ENCODE data around the gene OR5H14. TPM values are rescaled to one million over a fixed set of nuclear protein-coding genes. Genes with fewer than 3 reads are reported as not detected.
"Not testable (repeated sequence)": the region's sequence is repeated elsewhere in the genome, so short reads cannot be mapped to it uniquely, and the experiment has no call there.

Gene OR5H14
- total and polyA plus RNA-seq, 2 donors from 2014 or later, result not detected

GRCh38 chr3:98115717-98116116, 31.6 kb upstream of the OR5H14 start:
- H3K27ac ChIP-seq (ENCODE audit: low read depth in 2 of 2, low read length in 2 of 2), result no peak overlapping the region
- no peaks in the 10 kb centered on the region for H3K4me1 ChIP-seq (ENCODE audit: control insufficient read depth in 2 of 3, insufficient read depth in 2 of 3, low read depth in 1 of 3, low read length in 3 of 3)
- FAIRE-seq, result no peak
- H3K4me3 ChIP-seq (ENCODE audit: low read length in 3 of 3), result no peak overlapping the region
- no peak overlapping the region for H3K9ac ChIP-seq (ENCODE audit: low read length in 3 of 3)
- no peak for DNase-seq
- intact Hi-C loops (cut with DNase I), result no loop called here
- no peak for TF ChIP-seq CTCF (IDR thresholded peaks at IDR 0.05; ENCODE audit: borderline replicate concordance, extremely low read depth, insufficient read depth)
- no peaks in the 10 kb centered on the region for H3K27me3 ChIP-seq (ENCODE audit: control insufficient read depth, insufficient read depth, low read length)
- no peaks in the 10 kb centered on the region for H3K36me3 ChIP-seq (ENCODE audit: control insufficient read depth in 2 of 3, insufficient read depth in 3 of 3, low read length in 3 of 3)
- H3K9me3 ChIP-seq (ENCODE audit: control insufficient read depth in 2 of 3, insufficient read depth in 1 of 3, low read length in 3 of 3), result peaks cover 0 to 19% (median 0%) of the 10 kb centered on the region in 3 donors

GRCh38 chr3:98130421-98130820, 16.9 kb upstream of the OR5H14 start, which contains the start of gene OR5H1:
Gene OR5H1 (plus strand): TSS chr3:98130721. CDS start chr3:98132698, 1,977 bp downstream.
- no peak for DNase-seq
- Histone ChIP-seq H3K4me1 (ENCODE audit: control insufficient read depth in 2 of 3, insufficient read depth in 2 of 3, low read depth in 1 of 3, low read length in 3 of 3) (no peaks in the 10 kb centered on the region), H3K27ac (ENCODE audit: low read depth in 2 of 2, low read length in 2 of 2) (no peak within 1 kb of the TSS), H3K9ac (ENCODE audit: low read length in 3 of 3) (no peak within 1 kb of the TSS), H3K27me3 (ENCODE audit: control insufficient read depth, insufficient read depth, low read length) (no peaks in the 10 kb centered on the region), H3K4me3 (ENCODE audit: low read length in 3 of 3) (no peak within 1 kb of the TSS), H3K36me3 (ENCODE audit: control insufficient read depth in 2 of 3, insufficient read depth in 3 of 3, low read length in 3 of 3) (no peaks in the 10 kb centered on the region), H3K9me3 (ENCODE audit: control insufficient read depth in 2 of 3, insufficient read depth in 1 of 3, low read length in 3 of 3) (no peaks in the 10 kb centered on the region)
- no peak for TF ChIP-seq CTCF (IDR thresholded peaks at IDR 0.05; ENCODE audit: borderline replicate concordance, extremely low read depth, insufficient read depth)
- FAIRE-seq, result no peak
- intact Hi-C loops (cut with DNase I), result no loop called here

- H3K4me1 ChIP-seq (ENCODE audit: control insufficient read depth in 2 of 3, insufficient read depth in 2 of 3, low read depth in 1 of 3, low read length in 3 of 3), result no peaks in the 10 kb centered on the region
- H3K9ac ChIP-seq (ENCODE audit: low read length in 3 of 3), result no peak overlapping the region
- intact Hi-C loops (cut with DNase I), result no loop called here
- no peak for FAIRE-seq
- H3K9me3 ChIP-seq (ENCODE audit: control insufficient read depth in 2 of 3, insufficient read depth in 1 of 3, low read length in 3 of 3), result no peaks in the 10 kb centered on the region
- no peaks in the 10 kb centered on the region for H3K36me3 ChIP-seq (ENCODE audit: control insufficient read depth in 2 of 3, insufficient read depth in 3 of 3, low read length in 3 of 3)
- no peaks in the 10 kb centered on the region for H3K27me3 ChIP-seq (ENCODE audit: control insufficient read depth, insufficient read depth, low read length)
- TF ChIP-seq CTCF (IDR thresholded peaks at IDR 0.05; ENCODE audit: borderline replicate concordance, extremely low read depth, insufficient read depth), result no peak
- no peak for DNase-seq
- no peak overlapping the region for H3K27ac ChIP-seq (ENCODE audit: low read depth in 2 of 2, low read length in 2 of 2)
- H3K4me3 ChIP-seq (ENCODE audit: low read length in 3 of 3), result no peak overlapping the region
These were observed 10.6 kb upstream of the OR5H14 start for GRCh38 chr3:98136631-98137030.

GRCh38 chr3:98137826-98138557, 9.3 kb upstream of the OR5H14 start:
- H3K4me1 ChIP-seq (ENCODE audit: control insufficient read depth in 2 of 3, insufficient read depth in 2 of 3, low read depth in 1 of 3, low read length in 3 of 3); H3K9me3 ChIP-seq (ENCODE audit: control insufficient read depth in 2 of 3, insufficient read depth in 1 of 3, low read length in 3 of 3); H3K4me3 ChIP-seq (ENCODE audit: low read length in 3 of 3); FAIRE-seq; H3K9ac ChIP-seq (ENCODE audit: low read length in 3 of 3); H3K27ac ChIP-seq (ENCODE audit: low read depth in 2 of 2, low read length in 2 of 2); DNase-seq; H3K36me3 ChIP-seq (ENCODE audit: control insufficient read depth in 2 of 3, insufficient read depth in 3 of 3, low read length in 3 of 3); intact Hi-C loops (cut with DNase I); H3K27me3 ChIP-seq (ENCODE audit: control insufficient read depth, insufficient read depth, low read length): not testable (repeated sequence)
